ENCODE data around the gene SLCO3A1.

DNA sequence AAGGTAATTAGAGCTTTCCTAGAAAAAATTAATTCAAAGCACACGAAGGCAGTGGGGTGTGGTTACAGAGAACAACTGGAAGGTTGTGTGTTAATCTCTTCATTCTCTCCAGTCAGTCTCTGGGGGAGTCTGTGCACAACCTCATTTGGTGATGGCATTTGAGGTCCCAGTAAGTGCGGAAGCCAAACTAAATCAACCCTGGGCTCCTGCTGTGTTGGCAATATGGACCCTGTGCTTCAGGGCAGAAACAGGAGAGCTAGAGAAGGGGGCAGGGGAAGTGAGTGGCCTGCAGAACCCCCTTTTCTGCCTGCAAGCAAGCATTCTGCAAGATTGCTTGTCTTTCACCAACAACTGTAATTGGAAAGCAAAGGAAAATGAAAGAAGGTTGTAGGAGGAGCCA is 344.2 kb downstream of the SLCO3A1 start:
- TF ChIP-seq, protein P1, sequence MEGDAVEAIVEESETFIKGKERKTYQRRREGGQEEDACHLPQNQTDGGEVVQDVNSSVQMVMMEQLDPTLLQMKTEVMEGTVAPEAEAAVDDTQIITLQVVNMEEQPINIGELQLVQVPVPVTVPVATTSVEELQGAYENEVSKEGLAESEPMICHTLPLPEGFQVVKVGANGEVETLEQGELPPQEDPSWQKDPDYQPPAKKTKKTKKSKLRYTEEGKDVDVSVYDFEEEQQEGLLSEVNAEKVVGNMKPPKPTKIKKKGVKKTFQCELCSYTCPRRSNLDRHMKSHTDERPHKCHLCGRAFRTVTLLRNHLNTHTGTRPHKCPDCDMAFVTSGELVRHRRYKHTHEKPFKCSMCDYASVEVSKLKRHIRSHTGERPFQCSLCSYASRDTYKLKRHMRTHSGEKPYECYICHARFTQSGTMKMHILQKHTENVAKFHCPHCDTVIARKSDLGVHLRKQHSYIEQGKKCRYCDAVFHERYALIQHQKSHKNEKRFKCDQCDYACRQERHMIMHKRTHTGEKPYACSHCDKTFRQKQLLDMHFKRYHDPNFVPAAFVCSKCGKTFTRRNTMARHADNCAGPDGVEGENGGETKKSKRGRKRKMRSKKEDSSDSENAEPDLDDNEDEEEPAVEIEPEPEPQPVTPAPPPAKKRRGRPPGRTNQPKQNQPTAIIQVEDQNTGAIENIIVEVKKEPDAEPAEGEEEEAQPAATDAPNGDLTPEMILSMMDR (IDR thresholded peaks at IDR 0.05; ENCODE audit: low read depth, low read length), result no peak
- TF ChIP-seq EZH2phosphoT487 (IDR thresholded peaks at IDR 0.05; ENCODE audit: low read depth), result no peak
